Neural progenitor cell (in vitro differentiated cells): ENCODE results near the gene PGPEP1.

ENCODE experiments used
- EZH2 ChIP-seq: fragments of 200-600 bp; sonication (generic); IDR thresholded peaks from 2 replicates; pipeline ENCODE4 v1.6.1; 2017; ENCODE audit warnings: antibody characterized with exemption, mild to moderate bottlenecking, moderate library complexity
- EZH2phosphoT487 ChIP-seq: fragments of 200-600 bp; sonication (generic); IDR thresholded peaks from 2 replicates; pipeline ENCODE4 v1.6.1; 2017; ENCODE audit warnings: antibody characterized with exemption
- TF ChIP-seq, protein P1 (sequence below): fragments of 200-600 bp; sonication (generic); IDR thresholded peaks from 2 replicates; pipeline ENCODE4 v1.5.1; 2017; ENCODE audit warnings: antibody characterized with exemption, mild to moderate bottlenecking

DNA sequence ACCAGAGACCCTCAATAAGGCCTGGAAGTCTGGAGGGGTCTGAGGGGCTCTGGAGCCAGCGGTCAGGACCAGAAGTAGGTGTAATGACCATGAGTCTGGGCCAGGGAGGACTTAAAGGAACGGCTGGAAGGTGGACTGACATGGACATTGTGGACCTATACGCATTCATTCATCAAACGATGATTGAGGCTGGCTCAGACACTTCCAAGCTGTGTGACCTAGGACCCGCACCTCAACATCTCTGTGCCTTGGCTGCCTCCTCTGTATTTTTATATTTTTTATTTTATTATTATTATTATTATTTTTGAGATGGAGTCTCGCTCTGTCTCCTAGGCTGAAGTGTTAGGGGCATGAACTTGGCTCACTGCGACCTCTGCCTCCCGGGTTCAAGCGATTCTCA, 66.4 kb downstream of the PGPEP1 start:
- TF ChIP-seq, protein P1, sequence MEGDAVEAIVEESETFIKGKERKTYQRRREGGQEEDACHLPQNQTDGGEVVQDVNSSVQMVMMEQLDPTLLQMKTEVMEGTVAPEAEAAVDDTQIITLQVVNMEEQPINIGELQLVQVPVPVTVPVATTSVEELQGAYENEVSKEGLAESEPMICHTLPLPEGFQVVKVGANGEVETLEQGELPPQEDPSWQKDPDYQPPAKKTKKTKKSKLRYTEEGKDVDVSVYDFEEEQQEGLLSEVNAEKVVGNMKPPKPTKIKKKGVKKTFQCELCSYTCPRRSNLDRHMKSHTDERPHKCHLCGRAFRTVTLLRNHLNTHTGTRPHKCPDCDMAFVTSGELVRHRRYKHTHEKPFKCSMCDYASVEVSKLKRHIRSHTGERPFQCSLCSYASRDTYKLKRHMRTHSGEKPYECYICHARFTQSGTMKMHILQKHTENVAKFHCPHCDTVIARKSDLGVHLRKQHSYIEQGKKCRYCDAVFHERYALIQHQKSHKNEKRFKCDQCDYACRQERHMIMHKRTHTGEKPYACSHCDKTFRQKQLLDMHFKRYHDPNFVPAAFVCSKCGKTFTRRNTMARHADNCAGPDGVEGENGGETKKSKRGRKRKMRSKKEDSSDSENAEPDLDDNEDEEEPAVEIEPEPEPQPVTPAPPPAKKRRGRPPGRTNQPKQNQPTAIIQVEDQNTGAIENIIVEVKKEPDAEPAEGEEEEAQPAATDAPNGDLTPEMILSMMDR = no peak
- TF ChIP-seq EZH2 (no peak), EZH2phosphoT487 (no peak)
